Measurements from ENCODE around the gene PRPSAP2.
"Not testable (repeated sequence)": the region's sequence is repeated elsewhere in the genome, so short reads cannot be mapped to it uniquely, and the experiment has no call there.

PRPSAP2 gene

GRCh38 chr17:18891541-18891940, 33.6 kb downstream of the PRPSAP2 start:
- peak in 1 of 14 donors; percentile 70 for DNase-seq

- no peak for DNase-seq
Observed at GRCh38 chr17:18896146-18896545, 38.2 kb downstream of the PRPSAP2 start.

GRCh38 chr17:18896947-18897346, 39.0 kb downstream of the PRPSAP2 start:
- no peak for DNase-seq

- no peak for DNase-seq
Observed at GRCh38 chr17:18904482-18904881, 46.6 kb downstream of the PRPSAP2 start.

- DNase-seq, result peak in 1 of 14 donors; percentile 12
Observed at GRCh38 chr17:18905226-18905625, 47.3 kb downstream of the PRPSAP2 start.

- no peak for DNase-seq
Observed at GRCh38 chr17:18910326-18910725, 52.4 kb downstream of the PRPSAP2 start.

GRCh38 chr17:18910881-18911280, 53.0 kb downstream of the PRPSAP2 start:
- DNase-seq, result no peak

GRCh38 chr17:18916816-18917500, 59.0 kb downstream of the PRPSAP2 start:
- DNase-seq, result no peak

GRCh38 chr17:18917506-18918032, 59.6 kb downstream of the PRPSAP2 start:
- no peak for DNase-seq

- DNase-seq, result no peak
Observed at GRCh38 chr17:18919963-18920362, 62.0 kb downstream of the PRPSAP2 start.

- no peak for DNase-seq
Observed at GRCh38 chr17:18920911-18921441, 63.0 kb downstream of the PRPSAP2 start.

GRCh38 chr17:18921485-18921884, 63.6 kb downstream of the PRPSAP2 start:
- DNase-seq, result no peak

GRCh38 chr17:18921912-18922451, 64.1 kb downstream of the PRPSAP2 start:
- no peak for DNase-seq

GRCh38 chr17:18922596-18922995, 64.7 kb downstream of the PRPSAP2 start:
- not testable (repeated sequence) for DNase-seq

GRCh38 chr17:18925187-18925586, 67.3 kb downstream of the PRPSAP2 start:
- DNase-seq, result no peak

GRCh38 chr17:18928628-18929125, 70.7 kb downstream of the PRPSAP2 start:
- no peak for DNase-seq

GRCh38 chr17:18932360-18933055, 74.6 kb downstream of the PRPSAP2 start:
- no peak for DNase-seq

GRCh38 chr17:18933102-18934058, 75.4 kb downstream of the PRPSAP2 start:
- DNase-seq, result no peak

- no peak for DNase-seq
Observed at GRCh38 chr17:18937981-18938691, 80.2 kb downstream of the PRPSAP2 start.

- no peak for DNase-seq
Observed at GRCh38 chr17:18938692-18939023, 80.7 kb downstream of the PRPSAP2 start.

GRCh38 chr17:18944646-18945045, 86.7 kb downstream of the PRPSAP2 start:
- no peak for DNase-seq

All from C1 segment of cervical spinal cord (tissue), 14 donors.